HL-60 (cell line): Measurements from ENCODE around the gene SMYD2.

ENCODE experiments used
- DNase-seq, 2 experiments: peaks; one replicate each; pipeline ENCODE4 v3.0.0-alpha.2; 2010 to 2020; ENCODE audit warnings: low read depth in 1 of 2, low spot score in 1 of 2
- H3K27ac ChIP-seq: fragments of 250-450 bp; sonication (Bioruptor Pico); replicated peaks from 2 replicates; pipeline ENCODE4 v1.5.1; 2020; ENCODE audit warnings: mild to moderate bottlenecking, moderate library complexity
- H3K27me3 ChIP-seq: fragments of 250-450 bp; sonication (Bioruptor Pico); 2 replicates; pipeline ENCODE4 v1.5.1; 2021; ENCODE audit warnings: mild to moderate bottlenecking, moderate library complexity; ENCODE audit not compliant: insufficient read depth, poor library complexity, severe bottlenecking
- H3K4me3 ChIP-seq: replicated peaks from 2 replicates; pipeline ENCODE4 v1.5.1; 2011; ENCODE audit warnings: mild to moderate bottlenecking, control low read depth, low read length; ENCODE audit not compliant: insufficient read depth
- GABPA ChIP-seq: IDR thresholded peaks from 2 replicates; pipeline ENCODE4 v1.6.1; 2012; ENCODE audit warnings: low read depth
- POLR2AphosphoS5 ChIP-seq: IDR thresholded peaks from 2 replicates; pipeline ENCODE4 v1.6.1; 2012; ENCODE audit warnings: low read depth
- SPI1 ChIP-seq: IDR thresholded peaks from 2 replicates; pipeline ENCODE4 v1.6.1; 2012; ENCODE audit warnings: low read depth, mild to moderate bottlenecking, borderline replicate concordance
- TF ChIP-seq, protein P1 (sequence below): IDR thresholded peaks from 2 replicates; pipeline ENCODE4 v1.6.1; 2012; ENCODE audit warnings: low read depth; ENCODE audit not compliant: insufficient replicate concordance
- TF ChIP-seq, protein P2 (sequence below): IDR thresholded peaks from one replicate; pipeline ENCODE4 v1.5.1; 2011; ENCODE audit warnings: low read length, control low read depth, inconsistent platforms; ENCODE audit not compliant: insufficient read depth

Gene SMYD2

DNA sequence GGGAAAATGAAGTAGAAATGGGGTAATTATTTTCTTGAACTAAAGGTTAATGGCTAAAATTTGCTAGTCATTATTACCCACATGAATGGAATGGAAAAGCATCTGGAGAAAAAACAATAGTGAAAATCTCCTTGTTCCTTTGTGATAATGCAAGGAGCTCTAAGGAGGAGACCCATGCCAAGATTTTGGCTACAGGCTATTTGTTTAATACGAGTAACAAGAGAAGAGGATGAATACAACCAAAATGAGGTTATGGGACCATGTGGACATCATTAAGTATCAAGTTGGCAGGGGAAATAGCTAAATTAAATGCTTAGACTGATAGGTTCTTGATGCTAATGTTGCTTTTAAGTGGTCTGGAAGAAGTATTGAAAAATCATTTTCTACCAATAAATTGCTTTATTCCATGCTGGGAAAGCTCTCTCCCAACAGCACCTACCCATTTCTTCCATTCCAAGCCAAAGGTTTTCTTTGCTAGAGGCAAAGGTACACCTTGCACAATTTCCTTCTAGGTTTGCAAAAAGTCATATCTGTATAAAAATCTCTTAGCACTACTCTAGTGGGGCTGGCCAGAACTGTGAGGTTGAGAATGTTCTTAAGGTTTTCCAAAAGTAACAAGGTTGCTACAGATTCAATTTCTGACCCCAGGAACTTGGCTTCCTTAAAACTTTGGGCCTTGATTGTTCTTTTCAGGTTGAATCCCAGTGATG is 100.2 kb downstream of the SMYD2 start:
- Histone ChIP-seq H3K27ac (no peak overlapping the region), H3K27me3 (no peaks in the 10 kb centered on the region), H3K4me3 (no peak overlapping the region)
- DNase-seq, result no peak
- TF ChIP-seq GABPA, result no peak

DNA sequence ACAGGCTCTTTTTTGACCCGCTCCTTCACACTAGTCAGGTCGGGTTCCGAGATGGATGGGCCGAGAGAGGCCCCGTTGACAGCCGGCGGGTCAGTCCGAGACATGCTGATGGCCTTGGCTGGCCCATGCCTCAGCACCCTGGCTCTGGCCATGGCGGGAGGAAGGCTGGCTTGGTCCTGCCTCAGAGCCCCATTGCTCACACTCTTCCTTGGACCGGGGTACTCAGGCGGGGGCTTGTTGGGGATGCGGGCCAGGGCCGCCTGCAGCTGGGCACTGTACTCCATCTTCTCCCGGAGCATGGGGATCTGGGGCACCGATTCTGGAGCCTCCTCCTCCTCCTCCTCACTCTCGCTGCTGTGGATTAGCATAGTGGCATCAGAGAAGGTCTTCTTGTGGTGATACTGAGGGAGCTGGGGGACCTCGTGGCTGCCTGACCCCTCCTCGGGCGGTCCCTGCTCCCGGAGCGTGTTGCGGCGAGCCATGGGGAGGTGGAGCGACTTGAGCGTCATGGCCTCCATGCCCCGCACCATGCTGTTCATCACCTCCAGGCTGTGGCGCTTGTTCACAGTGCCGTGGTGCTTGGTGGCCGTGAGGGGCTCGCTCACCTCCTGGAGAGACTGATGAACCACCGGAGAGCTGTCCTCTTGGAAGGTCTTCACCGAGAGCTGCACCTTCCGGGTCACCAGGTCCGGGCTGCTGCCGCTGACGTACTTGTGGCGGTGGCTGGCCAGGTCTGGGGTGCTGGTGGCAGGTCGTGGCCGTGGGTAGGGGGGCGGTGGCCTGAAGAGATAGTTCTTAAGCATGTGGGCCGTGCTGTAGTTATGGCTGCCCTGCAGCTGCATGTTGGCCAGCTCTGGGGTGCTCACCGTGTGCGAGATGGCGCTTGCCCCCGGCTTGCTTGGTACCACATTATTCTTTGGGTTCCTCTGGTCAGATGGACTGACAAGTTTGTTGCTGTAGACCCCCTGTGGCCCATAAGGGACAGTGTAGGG is 102.7 kb downstream of the SMYD2 start:
- TF ChIP-seq, protein P1, sequence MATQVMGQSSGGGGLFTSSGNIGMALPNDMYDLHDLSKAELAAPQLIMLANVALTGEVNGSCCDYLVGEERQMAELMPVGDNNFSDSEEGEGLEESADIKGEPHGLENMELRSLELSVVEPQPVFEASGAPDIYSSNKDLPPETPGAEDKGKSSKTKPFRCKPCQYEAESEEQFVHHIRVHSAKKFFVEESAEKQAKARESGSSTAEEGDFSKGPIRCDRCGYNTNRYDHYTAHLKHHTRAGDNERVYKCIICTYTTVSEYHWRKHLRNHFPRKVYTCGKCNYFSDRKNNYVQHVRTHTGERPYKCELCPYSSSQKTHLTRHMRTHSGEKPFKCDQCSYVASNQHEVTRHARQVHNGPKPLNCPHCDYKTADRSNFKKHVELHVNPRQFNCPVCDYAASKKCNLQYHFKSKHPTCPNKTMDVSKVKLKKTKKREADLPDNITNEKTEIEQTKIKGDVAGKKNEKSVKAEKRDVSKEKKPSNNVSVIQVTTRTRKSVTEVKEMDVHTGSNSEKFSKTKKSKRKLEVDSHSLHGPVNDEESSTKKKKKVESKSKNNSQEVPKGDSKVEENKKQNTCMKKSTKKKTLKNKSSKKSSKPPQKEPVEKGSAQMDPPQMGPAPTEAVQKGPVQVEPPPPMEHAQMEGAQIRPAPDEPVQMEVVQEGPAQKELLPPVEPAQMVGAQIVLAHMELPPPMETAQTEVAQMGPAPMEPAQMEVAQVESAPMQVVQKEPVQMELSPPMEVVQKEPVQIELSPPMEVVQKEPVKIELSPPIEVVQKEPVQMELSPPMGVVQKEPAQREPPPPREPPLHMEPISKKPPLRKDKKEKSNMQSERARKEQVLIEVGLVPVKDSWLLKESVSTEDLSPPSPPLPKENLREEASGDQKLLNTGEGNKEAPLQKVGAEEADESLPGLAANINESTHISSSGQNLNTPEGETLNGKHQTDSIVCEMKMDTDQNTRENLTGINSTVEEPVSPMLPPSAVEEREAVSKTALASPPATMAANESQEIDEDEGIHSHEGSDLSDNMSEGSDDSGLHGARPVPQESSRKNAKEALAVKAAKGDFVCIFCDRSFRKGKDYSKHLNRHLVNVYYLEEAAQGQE, result no peak
- TF ChIP-seq GABPA (no peak), SPI1 (no peak), POLR2AphosphoS5 (no peak)
- TF ChIP-seq, protein P2, sequence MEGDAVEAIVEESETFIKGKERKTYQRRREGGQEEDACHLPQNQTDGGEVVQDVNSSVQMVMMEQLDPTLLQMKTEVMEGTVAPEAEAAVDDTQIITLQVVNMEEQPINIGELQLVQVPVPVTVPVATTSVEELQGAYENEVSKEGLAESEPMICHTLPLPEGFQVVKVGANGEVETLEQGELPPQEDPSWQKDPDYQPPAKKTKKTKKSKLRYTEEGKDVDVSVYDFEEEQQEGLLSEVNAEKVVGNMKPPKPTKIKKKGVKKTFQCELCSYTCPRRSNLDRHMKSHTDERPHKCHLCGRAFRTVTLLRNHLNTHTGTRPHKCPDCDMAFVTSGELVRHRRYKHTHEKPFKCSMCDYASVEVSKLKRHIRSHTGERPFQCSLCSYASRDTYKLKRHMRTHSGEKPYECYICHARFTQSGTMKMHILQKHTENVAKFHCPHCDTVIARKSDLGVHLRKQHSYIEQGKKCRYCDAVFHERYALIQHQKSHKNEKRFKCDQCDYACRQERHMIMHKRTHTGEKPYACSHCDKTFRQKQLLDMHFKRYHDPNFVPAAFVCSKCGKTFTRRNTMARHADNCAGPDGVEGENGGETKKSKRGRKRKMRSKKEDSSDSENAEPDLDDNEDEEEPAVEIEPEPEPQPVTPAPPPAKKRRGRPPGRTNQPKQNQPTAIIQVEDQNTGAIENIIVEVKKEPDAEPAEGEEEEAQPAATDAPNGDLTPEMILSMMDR, result no peak
- no peak overlapping the region for H3K27ac ChIP-seq
- H3K27me3 ChIP-seq, result no peaks in the 10 kb centered on the region
- no peak overlapping the region for H3K4me3 ChIP-seq
- DNase-seq, result no peak

DNA sequence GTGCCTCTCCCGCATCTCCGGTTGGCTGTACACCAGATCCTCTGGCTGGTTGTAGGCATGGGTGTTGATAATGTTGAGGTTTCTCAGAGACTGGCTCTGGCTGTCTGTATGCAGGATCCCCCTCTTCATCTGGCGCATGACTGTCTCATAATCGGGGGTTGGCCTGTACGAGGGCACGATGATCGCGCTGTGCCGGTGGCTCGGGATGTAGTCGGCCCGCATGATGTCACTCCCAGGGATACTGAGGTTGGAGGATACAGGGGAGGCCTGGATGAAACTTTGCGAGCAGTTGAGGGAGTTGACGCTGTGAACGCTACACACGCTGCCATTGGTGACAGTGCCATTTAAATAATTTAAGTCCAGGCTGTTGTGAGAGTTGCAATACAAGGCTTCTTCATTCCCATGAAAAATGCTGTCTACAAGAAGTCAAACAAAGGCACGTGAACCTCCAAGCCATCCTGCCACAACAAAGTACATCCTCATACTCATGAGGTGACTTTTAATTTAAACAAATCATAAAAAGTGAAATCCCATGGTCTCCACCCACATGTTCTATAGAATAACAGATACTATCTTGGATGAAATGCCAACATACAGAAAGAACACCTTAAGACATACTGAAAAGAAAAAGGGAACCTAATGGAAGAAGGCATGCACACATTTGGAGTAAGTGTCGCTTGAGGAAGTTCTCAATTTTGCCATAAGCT is 103.6 kb downstream of the SMYD2 start:
- no peak for DNase-seq
- no peaks in the 10 kb centered on the region for H3K27me3 ChIP-seq

DNA sequence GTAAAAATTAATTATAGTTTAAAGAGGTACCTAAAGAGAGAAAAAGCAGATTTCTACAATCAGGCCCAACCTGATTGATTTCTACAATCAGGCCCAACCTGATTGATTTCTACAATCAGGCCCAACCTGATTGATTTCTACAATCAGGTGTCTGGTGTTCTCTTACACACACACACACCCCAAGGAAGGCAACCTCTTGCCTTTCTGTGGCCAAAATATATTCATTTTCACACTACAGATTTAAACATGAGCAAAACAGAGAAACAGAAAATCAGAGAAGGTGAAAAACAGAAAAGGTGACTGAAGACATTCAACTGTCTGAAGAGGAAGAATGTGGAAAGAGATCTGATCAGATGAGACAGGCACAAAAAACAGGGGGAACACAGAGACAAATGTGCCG is 104.5 kb downstream of the SMYD2 start:
- no peak for DNase-seq
- TF ChIP-seq POLR2AphosphoS5 (no peak), GABPA (no peak), SPI1 (no peak)
- TF ChIP-seq, protein P2, result no peak
- TF ChIP-seq, protein P1, result no peak
- Histone ChIP-seq H3K27ac (no peak overlapping the region), H3K4me3 (no peak overlapping the region), H3K27me3 (no peaks in the 10 kb centered on the region)

More for the DNA sequence above, 103.6 kb downstream of the SMYD2 start:
- no peak for TF ChIP-seq POLR2AphosphoS5
- Histone ChIP-seq H3K4me3 (no peak overlapping the region), H3K27ac (no peak overlapping the region)
